Activated CD4-positive, alpha-beta memory T cell treated with anti-CD3 and anti-CD28 coated beads for 36 hours (primary cell): ENCODE data around the gene ATXN7. TPM values are rescaled to one million over a fixed set of nuclear protein-coding genes. Genes with fewer than 3 reads are reported as not detected.
A peak's percentile ranks its signal among the peaks of the same experiment; 100 is the strongest.

Experiments
- CTCF ChIA-PET: fragments of 350-600 bp; sonication (Branson Sonifier 250); formaldehyde crosslinking; loops from one replicate; lab custom pipeline; 2021; ENCODE audit warnings: antibody characterized with exemption, inconsistent platforms; lab: Charles Lee
- POLR2A ChIA-PET: fragments of 350-600 bp; sonication (Branson Sonifier 250); formaldehyde crosslinking; loops from one replicate; lab custom pipeline; 2021; ENCODE audit warnings: antibody characterized with exemption; lab: Charles Lee
- DNase-seq: peaks from one replicate; pipeline ENCODE4 v3.0.0-alpha.2; 2020
- H3K27ac Mint-ChIP-seq: one replicate; pipeline ENCODE4 v1.8.0; 2021; ENCODE audit warnings: mixed read lengths
- H3K27me3 Mint-ChIP-seq: one replicate; pipeline ENCODE4 v1.8.0; 2021; ENCODE audit warnings: mixed read lengths
- H3K36me3 Mint-ChIP-seq: one replicate; pipeline ENCODE4 v1.8.0; 2021; ENCODE audit warnings: mixed read lengths
- H3K4me1 Mint-ChIP-seq: one replicate; pipeline ENCODE4 v1.8.0; 2021; ENCODE audit warnings: low read depth, mixed read lengths
- H3K4me3 Mint-ChIP-seq: one replicate; pipeline ENCODE4 v1.8.0; 2021; ENCODE audit warnings: mild to moderate bottlenecking, mixed read lengths
- H3K9me3 Mint-ChIP-seq: one replicate; pipeline ENCODE4 v1.8.0; 2021; ENCODE audit warnings: mixed read lengths
- intact Hi-C: fragments of 100-400 bp; cut with micrococcal nuclease; formaldehyde crosslinking; loops from one replicate; pipeline ENCODE4 v1.15.1; 2023
- total RNA-seq, 2 experiments: library from RNA; stranded (reverse); gene quantifications; one replicate each; pipeline ENCODE4 v1.2.3, GENCODE V29; 2021

ATXN7 gene
- total RNA-seq, 2 experiments from 2014 or later = 26.3 to 29.4 TPM

- CTCF ChIA-PET = interaction anchor here (0.8 kb wide), 1 partner anchor 54 kb away, joined by 3 read pairs; no protein-coding TSS in a partner anchor
- H3K27ac Mint-ChIP-seq = no peak overlapping the region
- H3K9me3 Mint-ChIP-seq = no peaks in the 10 kb centered on the region
- H3K27me3 Mint-ChIP-seq = no peaks in the 10 kb centered on the region
- intact Hi-C loops = no loop called here
- peaks cover 4% of the 10 kb centered on the region for H3K36me3 Mint-ChIP-seq
- H3K4me1 Mint-ChIP-seq = peaks cover 21% of the 10 kb centered on the region
- POLR2A ChIA-PET = no interaction called here
- DNase-seq = no peak
- H3K4me3 Mint-ChIP-seq = no peak overlapping the region
Observed at GRCh38 chr3:63886858-63887257, 23.2 kb downstream of the ATXN7 start.

- no peak for DNase-seq
- H3K36me3 Mint-ChIP-seq = peaks cover 3% of the 10 kb centered on the region
- peaks cover 42% of the 10 kb centered on the region for H3K4me1 Mint-ChIP-seq
- ChIA-PET POLR2A (no interaction called here), CTCF (no interaction called here)
- H3K27me3 Mint-ChIP-seq = no peaks in the 10 kb centered on the region
- no peak overlapping the region for H3K4me3 Mint-ChIP-seq
- no peak overlapping the region for H3K27ac Mint-ChIP-seq
- H3K9me3 Mint-ChIP-seq = no peaks in the 10 kb centered on the region
- intact Hi-C loops = no loop called here
Observed at GRCh38 chr3:63891518-63891917, 27.9 kb downstream of the ATXN7 start.

GRCh38 chr3:63892773-63893352 lies 29.2 kb downstream of the ATXN7 start:
- Mint-ChIP-seq H3K4me1 (peaks cover 42% of the 10 kb centered on the region), H3K27me3 (no peaks in the 10 kb centered on the region), H3K36me3 (peaks cover 3% of the 10 kb centered on the region), H3K9me3 (no peaks in the 10 kb centered on the region), H3K27ac (no peak overlapping the region), H3K4me3 (no peak overlapping the region)
- DNase-seq = no peak
- ChIA-PET POLR2A (no interaction called here), CTCF (interaction anchor here (1.2 kb wide), 1 partner anchor 14 kb away, joined by 3 read pairs; no protein-coding TSS in a partner anchor)
- intact Hi-C loops = no loop called here

- CTCF ChIA-PET = interaction anchor here (1.1 kb wide), 1 partner anchor 16 kb away, joined by 4 read pairs; no protein-coding TSS in a partner anchor
- H3K4me1 Mint-ChIP-seq = peaks cover 52% of the 10 kb centered on the region
- H3K36me3 Mint-ChIP-seq = peaks cover 18% of the 10 kb centered on the region
Observed at GRCh38 chr3:63895422-63896189, 31.9 kb downstream of the ATXN7 start.

GRCh38 chr3:63896332-63897030 lies 32.8 kb downstream of the ATXN7 start:
- intact Hi-C loops = no loop called here
- CTCF ChIA-PET = interaction anchor here (1.1 kb wide), 1 partner anchor 15 kb away, joined by 4 read pairs; no protein-coding TSS in a partner anchor
- H3K36me3 Mint-ChIP-seq = peaks cover 22% of the 10 kb centered on the region

More at GRCh38 chr3:63895422-63896189, 31.9 kb downstream of the ATXN7 start:
- intact Hi-C loops = no loop called here
- Mint-ChIP-seq H3K9me3 (no peaks in the 10 kb centered on the region), H3K4me3 (no peak overlapping the region), H3K27me3 (no peaks in the 10 kb centered on the region), H3K27ac (peak overlapping the region; percentile 65)
- POLR2A ChIA-PET = interaction anchor here (0.9 kb wide), 1 partner anchor 16 kb away, joined by 4 read pairs; the partner anchor contains the start of gene SCAANT1
- DNase-seq = no peak

GRCh38 chr3:63900010-63900409 lies 36.3 kb downstream of the ATXN7 start:
- no peak for DNase-seq
- Mint-ChIP-seq H3K9me3 (peaks cover 5% of the 10 kb centered on the region), H3K4me3 (no peak overlapping the region), H3K4me1 (peaks cover 42% of the 10 kb centered on the region), H3K27ac (peak overlapping the region; percentile 21), H3K36me3 (peaks cover 29% of the 10 kb centered on the region), H3K27me3 (no peaks in the 10 kb centered on the region)
- intact Hi-C loops = loop anchor here (1.0 kb wide), 1 partner anchor 11 kb away; no protein-coding TSS in a partner anchor
- CTCF ChIA-PET = no interaction called here
- POLR2A ChIA-PET = interaction anchor here (0.6 kb wide), 1 partner anchor 77 kb away, joined by 3 read pairs; no protein-coding TSS in a partner anchor

More at GRCh38 chr3:63896332-63897030, 32.8 kb downstream of the ATXN7 start:
- Mint-ChIP-seq H3K9me3 (peaks cover 3% of the 10 kb centered on the region), H3K27me3 (no peaks in the 10 kb centered on the region), H3K27ac (no peak overlapping the region), H3K4me1 (peaks cover 53% of the 10 kb centered on the region), H3K4me3 (no peak overlapping the region)
- no peak for DNase-seq
- POLR2A ChIA-PET = interaction anchor here (0.9 kb wide), 1 partner anchor 15 kb away, joined by 4 read pairs; the partner anchor contains the start of gene SCAANT1

GRCh38 chr3:63900459-63900858 lies 36.8 kb downstream of the ATXN7 start:
- Mint-ChIP-seq H3K4me3 (no peak overlapping the region), H3K9me3 (peaks cover 5% of the 10 kb centered on the region), H3K27me3 (no peaks in the 10 kb centered on the region), H3K4me1 (peaks cover 38% of the 10 kb centered on the region), H3K36me3 (peaks cover 29% of the 10 kb centered on the region), H3K27ac (peak overlapping the region; percentile 2)
- ChIA-PET POLR2A (no interaction called here), CTCF (no interaction called here)
- intact Hi-C loops = loop anchor here (1.0 kb wide), 1 partner anchor 11 kb away; no protein-coding TSS in a partner anchor
- no peak for DNase-seq

GRCh38 chr3:63905731-63906620 lies 42.3 kb downstream of the ATXN7 start:
- no peaks in the 10 kb centered on the region for H3K27me3 Mint-ChIP-seq
- CTCF ChIA-PET = no interaction called here
- H3K4me3 Mint-ChIP-seq = no peak overlapping the region
- H3K4me1 Mint-ChIP-seq = peaks cover 23% of the 10 kb centered on the region
- POLR2A ChIA-PET = no interaction called here
- no peak overlapping the region for H3K27ac Mint-ChIP-seq
- intact Hi-C loops = no loop called here
- peaks cover 13% of the 10 kb centered on the region for H3K36me3 Mint-ChIP-seq
- H3K9me3 Mint-ChIP-seq = peaks cover 5% of the 10 kb centered on the region
- no peak for DNase-seq

GRCh38 chr3:63908081-63908736 lies 44.5 kb downstream of the ATXN7 start:
- ChIA-PET CTCF (no interaction called here), POLR2A (no interaction called here)
- H3K4me3 Mint-ChIP-seq = no peak overlapping the region
- no peaks in the 10 kb centered on the region for H3K27me3 Mint-ChIP-seq
- no peak overlapping the region for H3K27ac Mint-ChIP-seq
- peaks cover 7% of the 10 kb centered on the region for H3K36me3 Mint-ChIP-seq
- H3K4me1 Mint-ChIP-seq = peaks cover 24% of the 10 kb centered on the region
- intact Hi-C loops = no loop called here
- H3K9me3 Mint-ChIP-seq = no peaks in the 10 kb centered on the region
- DNase-seq = no peak

GRCh38 chr3:63908776-63909175 lies 45.1 kb downstream of the ATXN7 start:
- Mint-ChIP-seq H3K9me3 (no peaks in the 10 kb centered on the region), H3K27me3 (no peaks in the 10 kb centered on the region), H3K36me3 (peaks cover 10% of the 10 kb centered on the region), H3K4me1 (peaks cover 30% of the 10 kb centered on the region), H3K27ac (no peak overlapping the region), H3K4me3 (no peak overlapping the region)
- ChIA-PET CTCF (no interaction called here), POLR2A (no interaction called here)
- no peak for DNase-seq
- intact Hi-C loops = no loop called here

GRCh38 chr3:63909431-63909830 lies 45.8 kb downstream of the ATXN7 start:
- H3K36me3 Mint-ChIP-seq = peaks cover 11% of the 10 kb centered on the region
- no peaks in the 10 kb centered on the region for H3K9me3 Mint-ChIP-seq
- DNase-seq = no peak
- intact Hi-C loops = no loop called here
- H3K4me3 Mint-ChIP-seq = no peak overlapping the region
- H3K27me3 Mint-ChIP-seq = no peaks in the 10 kb centered on the region
- CTCF ChIA-PET = interaction anchor here (1.2 to 1.3 kb wide), 2 partner anchors 49 to 59 kb away, joined by 3 read pairs; no protein-coding TSS in a partner anchor
- no peak overlapping the region for H3K27ac Mint-ChIP-seq
- POLR2A ChIA-PET = no interaction called here
- H3K4me1 Mint-ChIP-seq = peaks cover 36% of the 10 kb centered on the region
